Endothelial cell of umbilical vein (primary cell): ENCODE measurements around the gene EME2. TPM values are rescaled to one million over a fixed set of nuclear protein-coding genes. Genes with fewer than 3 reads are reported as not detected.

Experiments
- BruUV-seq: library from RNA; stranded (reverse); fragments of 400-500 nt; replicated peaks from 2 replicates; lab custom pipeline; 2021; lab: Mats Ljungman, UMichigan
- CTCF ChIA-PET: fragments of 300-600, 350-600 bp; sonication (Branson Sonifier 250); formaldehyde crosslinking; loops from one replicate; lab custom pipeline; 2021; ENCODE audit warnings: antibody characterized with exemption, inconsistent platforms; lab: Charles Lee
- POLR2A ChIA-PET: fragments of 300-600, 350-600 bp; sonication (Branson Sonifier 250); formaldehyde crosslinking; loops from one replicate; lab custom pipeline; 2021; ENCODE audit warnings: antibody characterized with exemption, inconsistent platforms; lab: Charles Lee
- DNase-seq: peaks from one replicate; pipeline ENCODE4 v3.0.0-alpha.2; 2011; ENCODE audit warnings: low read depth, low spot score
- FAIRE-seq: peaks from 2 replicates; lab custom pipeline; 2011; peaks lifted over from hg19 to GRCh38; lab: Jason Lieb, UNC
- H2AFZ ChIP-seq: 2 replicates; pipeline ENCODE4 v1.6.0; 2012; ENCODE audit warnings: low read depth, low read length, control low read depth, inconsistent platforms
- H3K27ac ChIP-seq: 2 replicates; pipeline ENCODE4 v1.5.1; 2011; ENCODE audit warnings: low read depth, mild to moderate bottlenecking, control low read depth, low read length, moderate library complexity; ENCODE audit not compliant: insufficient read depth
- H3K27me3 ChIP-seq, 2 experiments: 2 replicates each; pipeline versions ENCODE4 v1.6.0 to v1.6.1; 2011; ENCODE audit warnings: low read length in 2 of 2, mixed read lengths in 1 of 2; ENCODE audit not compliant: control insufficient read depth in 2 of 2, insufficient read depth in 2 of 2
- H3K36me3 ChIP-seq, 2 experiments: 2 replicates in 1 of 2; 3 replicates in 1 of 2; pipeline ENCODE4 v1.5.1; 2011; ENCODE audit warnings: low read length in 2 of 2, mild to moderate bottlenecking in 1 of 2, moderate library complexity in 1 of 2; ENCODE audit not compliant: control insufficient read depth in 2 of 2, insufficient read depth in 2 of 2; ENCODE audit errors: extremely low read depth in 1 of 2
- H3K4me1 ChIP-seq: 3 replicates; pipeline ENCODE4 v1.5.1; 2011; ENCODE audit warnings: mild to moderate bottlenecking, low read length; ENCODE audit not compliant: control insufficient read depth, insufficient read depth; ENCODE audit errors: extremely low read depth
- H3K4me2 ChIP-seq: 2 replicates; pipeline ENCODE4 v1.6.1; 2011; ENCODE audit warnings: low read length, control low read depth, mixed read lengths; ENCODE audit not compliant: insufficient read depth
- H3K4me3 ChIP-seq, 3 experiments: fragments of 200-600 bp in 1 of 3; sonication (generic), shearing (Covaris generic) in 1 of 3; replicated peaks in 1 of 3; 2 replicates each; pipeline ENCODE4 v1.5.1; 2011 to 2016; ENCODE audit warnings: control low read depth in 3 of 3, low read length in 3 of 3, mild to moderate bottlenecking in 2 of 3, inconsistent platforms in 1 of 3, low read depth in 1 of 3, moderate library complexity in 1 of 3; ENCODE audit not compliant: insufficient read depth in 1 of 3
- H3K79me2 ChIP-seq: 2 replicates; pipeline ENCODE4 v1.6.0; 2012; ENCODE audit warnings: low read length, inconsistent platforms; ENCODE audit not compliant: control insufficient read depth, insufficient read depth
- H3K9ac ChIP-seq: replicated peaks from 2 replicates; pipeline ENCODE3; 2011; ENCODE audit warnings: low read length, control low read depth; ENCODE audit not compliant: insufficient read depth; ENCODE audit errors: extremely low read depth
- H3K9me1 ChIP-seq: replicated peaks from 3 replicates; pipeline ENCODE4 v1.6.0; 2011; ENCODE audit warnings: mild to moderate bottlenecking, low read length; ENCODE audit not compliant: control insufficient read depth, insufficient read depth; ENCODE audit errors: extremely low read depth
- H3K9me3 ChIP-seq: replicated peaks from 2 replicates; pipeline ENCODE4 v1.5.1; 2012; ENCODE audit warnings: low read length, inconsistent platforms; ENCODE audit not compliant: control insufficient read depth, insufficient read depth
- H4K20me1 ChIP-seq: replicated peaks from 2 replicates; pipeline ENCODE3; 2011; ENCODE audit warnings: mild to moderate bottlenecking, low read length; ENCODE audit not compliant: control insufficient read depth, insufficient read depth; ENCODE audit errors: extremely low read depth
- CTCF ChIP-seq, 2 donors: IDR thresholded peaks; 1 replicate in 1 of 2; 2 replicates in 1 of 2; pipeline ENCODE4 v1.5.1; 2011; ENCODE audit warnings: low read length in 2 of 2, mild to moderate bottlenecking in 2 of 2, moderate library complexity in 2 of 2, control low read depth in 1 of 2, inconsistent platforms in 1 of 2, low read depth in 1 of 2; ENCODE audit not compliant: insufficient read depth in 1 of 2; ENCODE audit errors: extremely low read depth in 1 of 2
- FOS ChIP-seq: IDR thresholded peaks from 2 replicates; pipeline ENCODE4 v1.6.1; 2011; ENCODE audit warnings: mild to moderate bottlenecking, low read length, moderate library complexity, borderline replicate concordance; ENCODE audit not compliant: insufficient read depth
- GATA2 ChIP-seq: IDR thresholded peaks from 2 replicates; pipeline ENCODE4 v1.7.0; 2011; ENCODE audit warnings: low read depth, mild to moderate bottlenecking, moderate library complexity, mixed read lengths, low read length; ENCODE audit not compliant: insufficient read length, insufficient read depth
- JUN ChIP-seq: IDR thresholded peaks from 2 replicates; pipeline ENCODE4 v1.6.1; 2011; ENCODE audit warnings: borderline replicate concordance, low read depth; ENCODE audit not compliant: insufficient read length, insufficient read depth
- MAX ChIP-seq: IDR thresholded peaks from 2 replicates; pipeline ENCODE4 v1.6.1; 2011; ENCODE audit not compliant: insufficient read depth, insufficient read length
- POLR2A ChIP-seq: IDR thresholded peaks from 2 replicates; pipeline ENCODE4 v1.6.1; 2012; ENCODE audit warnings: low read depth, mild to moderate bottlenecking, control low read depth, low read length
- POLR2AphosphoS5 ChIP-seq: IDR thresholded peaks from 2 replicates; pipeline ENCODE4 v1.6.1; 2012; ENCODE audit warnings: low read depth, mild to moderate bottlenecking, control low read depth, low read length, moderate library complexity; ENCODE audit not compliant: insufficient read depth
- dilution Hi-C: fragments of 300-500 bp; cut with MboI; formaldehyde crosslinking; loops from one replicate; pipeline ENCODE4 v1.15.0; 2019; ENCODE audit warnings: low sequenced_read_pairs; ENCODE audit not compliant: extremely low pct_ligation_motif_present
- intact Hi-C: fragments of 100-400 bp; cut with micrococcal nuclease; formaldehyde crosslinking; loops from one replicate; pipeline ENCODE4 v1.10.0; 2022
- polyA plus RNA-seq, 4 experiments: library from polyadenylated mRNA; depleted of rRNA in 3 of 4; stranded (reverse) in 3 of 4; unstranded in 1 of 4; fragments of >200 nt; gene quantifications; 2 replicates each; pipeline versions ENCODE4 v1.2.1 to v1.2.3, GENCODE V29; 2011 to 2012; ENCODE audit warnings: missing spikeins in 1 of 4
- total RNA-seq: library from RNA; stranded (reverse); gene quantifications from 2 replicates; pipeline ENCODE4 v1.2.3, GENCODE V29; 2021

The EME2 gene
- total and polyA plus RNA-seq, 2 donors (not counting 3 experiments of a cell fraction or from before 2014, with no cell fraction given), result 9.7 to 21.4 TPM

GRCh38 chr16:1773703-1774447 is 1.3 kb downstream of the EME2 start:
- peaks cover 17% of the 10 kb centered on the region for H3K79me2 ChIP-seq
- H3K36me3 ChIP-seq, result peaks cover 0 to 35% of the 10 kb centered on the region in 2 experiments
- peak overlapping the region; percentile 45 for H3K4me2 ChIP-seq
- H3K9ac ChIP-seq, result peak overlapping the region; percentile 80
- POLR2A ChIA-PET, result interaction anchor here (1.4 kb wide), 1 partner anchor 9 kb away, joined by 6 read pairs; the partner anchor contains the start of genes NUBP2 and SPSB3
- DNase-seq (no peak), FAIRE-seq (peak; percentile 59)
- no peaks in the 10 kb centered on the region for H4K20me1 ChIP-seq
- intact Hi-C loops (loop anchor here (1.0 kb wide), 1 partner anchor 8 kb away; the partner anchor contains the start of genes NUBP2 and SPSB3), dilution Hi-C loops (no loop called here)
- TF ChIP-seq POLR2AphosphoS5 (no peak), MAX (no peak), CTCF (IDR thresholded peaks at IDR 0.05; ENCODE audit: extremely low read depth in 1 of 2, insufficient read depth in 1 of 2, low read depth in 1 of 2, low read length in 2 of 2) (no peak), JUN (no peak), GATA2 (no peak), FOS (no peak), POLR2A (no peak)
- no peaks in the 10 kb centered on the region for H3K9me3 ChIP-seq
- no peak overlapping the region for H3K27ac ChIP-seq
- BruUV-seq, result no TSS peak
- peaks cover 19% of the 10 kb centered on the region for H3K4me1 ChIP-seq
- H2AFZ ChIP-seq, result peak overlapping the region; percentile 10
- CTCF ChIA-PET, result interaction anchor here (1.1 to 2.0 kb wide), 2 partner anchors 8 to 50 kb away, joined by 9 to 16 read pairs; partner anchors contain the start of genes NUBP2 and SPSB3
- peak overlapping the region; percentile 26 to 83 (median 54) for H3K4me3 ChIP-seq
- H3K27me3 ChIP-seq, result no peaks in the 10 kb centered on the region
- no peaks in the 10 kb centered on the region for H3K9me1 ChIP-seq
